Liver (tissue), 9 donors: ENCODE measurements around the gene LBP. TPM values are rescaled to one million over a fixed set of nuclear protein-coding genes. Genes with fewer than 3 reads are reported as not detected.

Experiments used
- DNase-seq: peaks from one replicate; pipeline ENCODE4 v3.0.0-alpha.2; 2017; ENCODE audit warnings: low spot score
- H3K27ac ChIP-seq, 2 donors: one replicate each; pipeline ENCODE4 v1.7.0; 2013; ENCODE audit warnings: inconsistent platforms in 2 of 2, low read length in 2 of 2, control low read depth in 1 of 2, low read depth in 1 of 2, mild to moderate bottlenecking in 1 of 2
- H3K27me3 ChIP-seq, 4 donors: one replicate each; pipeline versions ENCODE4 v1.6.1 to v1.7.0; 2013; ENCODE audit warnings: low read length in 3 of 4, inconsistent platforms in 1 of 4, mild to moderate bottlenecking in 1 of 4, moderate library complexity in 1 of 4; ENCODE audit not compliant: control insufficient read depth in 4 of 4, insufficient read depth in 4 of 4
- H3K36me3 ChIP-seq, 4 donors: one replicate each; pipeline versions ENCODE4 v1.6.1 to v1.7.0; 2013; ENCODE audit warnings: low read length in 3 of 4, mild to moderate bottlenecking in 3 of 4, low read depth in 1 of 4, moderate library complexity in 1 of 4; ENCODE audit not compliant: control insufficient read depth in 4 of 4, insufficient read depth in 3 of 4
- H3K4me1 ChIP-seq, 4 donors: one replicate each; pipeline versions ENCODE4 v1.6.1 to v1.7.0; 2013; ENCODE audit warnings: low read length in 3 of 4, mild to moderate bottlenecking in 3 of 4, moderate library complexity in 1 of 4; ENCODE audit not compliant: control insufficient read depth in 4 of 4, insufficient read depth in 4 of 4
- H3K4me3 ChIP-seq, 3 donors: one replicate each; pipeline versions ENCODE4 v1.6.1 to v1.7.0; 2013; ENCODE audit warnings: low read length in 3 of 3, control low read depth in 1 of 3, low read depth in 1 of 3, mild to moderate bottlenecking in 1 of 3
- H3K9ac ChIP-seq, 2 donors: one replicate each; pipeline ENCODE4 v1.7.0; 2013; ENCODE audit warnings: low read length in 2 of 2, mild to moderate bottlenecking in 2 of 2, moderate library complexity in 2 of 2, control low read depth in 1 of 2, low read depth in 1 of 2
- H3K9me3 ChIP-seq, 4 donors: one replicate each; pipeline versions ENCODE4 v1.6.1 to v1.7.0; 2013; ENCODE audit warnings: low read length in 3 of 4; ENCODE audit not compliant: control insufficient read depth in 4 of 4
- ATF3 ChIP-seq: IDR thresholded peaks from 2 replicates; pipeline ENCODE4 v1.6.1; 2016; ENCODE audit warnings: antibody characterized with exemption
- EGR1 ChIP-seq, 2 donors: IDR thresholded peaks; 2 replicates each; pipeline ENCODE4 v1.6.1; 2016 to 2018; ENCODE audit warnings: antibody characterized with exemption in 2 of 2, low read depth in 2 of 2
- HNF4A ChIP-seq, 2 donors: conservative IDR thresholded peaks; 2 replicates each; pipeline ENCODE4 v1.6.1; 2016; ENCODE audit warnings: antibody characterized with exemption in 2 of 2, mild to moderate bottlenecking in 2 of 2
- HNF4G ChIP-seq: IDR thresholded peaks from 2 replicates; pipeline ENCODE4 v1.6.1; 2016; ENCODE audit warnings: antibody characterized with exemption
- REST ChIP-seq: IDR thresholded peaks from 2 replicates; pipeline ENCODE4 v1.6.1; 2016; ENCODE audit warnings: antibody characterized with exemption, mild to moderate bottlenecking
- RXRA ChIP-seq, 2 donors: IDR thresholded peaks; 2 replicates each; pipeline ENCODE4 v1.6.1; 2017 to 2018; ENCODE audit warnings: antibody characterized with exemption in 2 of 2, mild to moderate bottlenecking in 1 of 2
- SP1 ChIP-seq: IDR thresholded peaks from 2 replicates; pipeline ENCODE4 v1.6.1; 2018; ENCODE audit warnings: antibody characterized with exemption, mild to moderate bottlenecking
- TAF1 ChIP-seq: conservative IDR thresholded peaks from 2 replicates; pipeline ENCODE4 v1.6.1; 2016; ENCODE audit warnings: antibody characterized with exemption, mild to moderate bottlenecking
- ZBTB33 ChIP-seq: IDR thresholded peaks from 2 replicates; pipeline ENCODE4 v1.6.1; 2016; ENCODE audit warnings: antibody characterized with exemption
- WGBS: extraction: QIAGEN DNeasy Blood & Tissue Kit; methylation state at CpG from one replicate; pipeline ENCODE4 v1.1.7; 2013; 5-methylcytosine and 5-hydroxymethylcytosine counted together
- polyA plus RNA-seq, 2 donors: library from polyadenylated mRNA; stranded (reverse) in 1 of 2; unstranded in 1 of 2; fragments of 200-250 nt in 1 of 2; fragments of >200 nt in 1 of 2; fragmentation: Nextera tagmentation in 1 of 2; extraction: Ambion mirVana in 1 of 2; gene quantifications; one replicate each; pipeline versions ENCODE4 v1.2.1 to v1.2.3, GENCODE V29; 2013 to 2015
- total RNA-seq, 2 donors: library from RNA; depleted of rRNA; stranded (reverse); fragments of >200 nt; gene quantifications; one replicate each; pipeline ENCODE4 v1.2.3, GENCODE V29; 2014
- donor health status: healthy.
- donor health status: healthy.
- donor health status: healthy.
- donor health status: healthy.
- donor health status: healthy.

LBP gene
- total and polyA plus RNA-seq, 4 donors = 561 to 1,485 (median 1,083) TPM

- no peak overlapping the region for H3K27ac ChIP-seq
- 94% methylated on average over 9 of the region's 9 CpGs for WGBS
- H3K4me1 ChIP-seq = no peaks in the 10 kb centered on the region
- no peak overlapping the region for H3K9ac ChIP-seq
- DNase-seq = no peak
- H3K36me3 ChIP-seq = peaks cover 0 to 19% (median 9%) of the 10 kb centered on the region in 4 donors
- H3K4me3 ChIP-seq = no peak overlapping the region
- no peaks in the 10 kb centered on the region for H3K27me3 ChIP-seq
- no peaks in the 10 kb centered on the region for H3K9me3 ChIP-seq
- TF ChIP-seq EGR1 (IDR thresholded peaks at IDR 0.05; ENCODE audit: low read depth in 2 of 2) = no peak
- TF ChIP-seq HNF4G = no peak
- no peak for TF ChIP-seq TAF1
These were observed 66.7 kb downstream of the LBP start for GRCh38 chr20:38412877-38413577.

GRCh38 chr20:38414769-38415450 is 68.6 kb downstream of the LBP start:
- TF ChIP-seq REST = no peak
- no peak for TF ChIP-seq HNF4G
- TF ChIP-seq RXRA (IDR thresholded peaks at IDR 0.05) = no peak
- TF ChIP-seq ZBTB33 = no peak
- no peak for TF ChIP-seq HNF4A (conservative IDR thresholded peaks at IDR 0.05)
- TF ChIP-seq ATF3 = no peak
- TF ChIP-seq EGR1 (IDR thresholded peaks at IDR 0.05; ENCODE audit: low read depth in 2 of 2) = no peak
- no peak for TF ChIP-seq SP1
- TF ChIP-seq TAF1 = no peak
- no peak for DNase-seq
- Histone ChIP-seq H3K9ac (no peak overlapping the region), H3K27me3 (no peaks in the 10 kb centered on the region), H3K4me3 (no peak overlapping the region), H3K27ac (no peak overlapping the region), H3K9me3 (no peaks in the 10 kb centered on the region), H3K4me1 (no peaks in the 10 kb centered on the region), H3K36me3 (peaks cover 2 to 35% (median 21%) of the 10 kb centered on the region in 4 donors)
- 89% methylated on average over 14 of the region's 14 CpGs for WGBS
